ENCODE results near the gene OR10V1.

The OR10V1 gene

DNA sequence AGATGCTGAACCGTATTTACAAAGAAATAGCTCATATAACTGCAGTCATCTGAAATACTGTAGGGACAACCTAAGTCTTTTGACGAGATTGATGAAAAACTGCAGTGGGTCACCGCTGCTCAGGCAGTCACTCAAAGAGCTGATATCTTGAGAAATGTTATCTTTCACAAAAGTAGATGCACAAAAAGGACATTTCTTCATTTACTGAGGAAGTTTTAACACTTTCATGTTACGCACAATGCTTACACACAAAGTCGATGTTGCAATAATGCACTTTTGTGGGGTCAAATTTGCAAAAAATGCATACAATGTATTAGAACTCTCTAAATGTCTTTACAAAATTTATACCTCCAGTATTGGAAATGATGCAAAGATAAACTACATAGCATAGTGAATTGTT, 16.2 kb upstream of the OR10V1 start:
- no peak overlapping the region for H2AFZ ChIP-seq
- no peak overlapping the region for H3K9ac ChIP-seq
- no peak overlapping the region for H3K27ac ChIP-seq
- H3K79me2 ChIP-seq: no peaks in the 10 kb centered on the region
- no peaks in the 10 kb centered on the region for H3K27me3 ChIP-seq (ENCODE audit: control insufficient read depth, insufficient read depth, low read length)
- no peak overlapping the region for H3K4me3 ChIP-seq (ENCODE audit: low read depth, low read length)
- no peaks in the 10 kb centered on the region for H3K36me3 ChIP-seq (ENCODE audit: control insufficient read depth, insufficient read depth, low read length)
- no peaks in the 10 kb centered on the region for H3K4me1 ChIP-seq
- H3K9me3 ChIP-seq (ENCODE audit: control insufficient read depth, low read length): no peaks in the 10 kb centered on the region
- TF ChIP-seq, protein P1, sequence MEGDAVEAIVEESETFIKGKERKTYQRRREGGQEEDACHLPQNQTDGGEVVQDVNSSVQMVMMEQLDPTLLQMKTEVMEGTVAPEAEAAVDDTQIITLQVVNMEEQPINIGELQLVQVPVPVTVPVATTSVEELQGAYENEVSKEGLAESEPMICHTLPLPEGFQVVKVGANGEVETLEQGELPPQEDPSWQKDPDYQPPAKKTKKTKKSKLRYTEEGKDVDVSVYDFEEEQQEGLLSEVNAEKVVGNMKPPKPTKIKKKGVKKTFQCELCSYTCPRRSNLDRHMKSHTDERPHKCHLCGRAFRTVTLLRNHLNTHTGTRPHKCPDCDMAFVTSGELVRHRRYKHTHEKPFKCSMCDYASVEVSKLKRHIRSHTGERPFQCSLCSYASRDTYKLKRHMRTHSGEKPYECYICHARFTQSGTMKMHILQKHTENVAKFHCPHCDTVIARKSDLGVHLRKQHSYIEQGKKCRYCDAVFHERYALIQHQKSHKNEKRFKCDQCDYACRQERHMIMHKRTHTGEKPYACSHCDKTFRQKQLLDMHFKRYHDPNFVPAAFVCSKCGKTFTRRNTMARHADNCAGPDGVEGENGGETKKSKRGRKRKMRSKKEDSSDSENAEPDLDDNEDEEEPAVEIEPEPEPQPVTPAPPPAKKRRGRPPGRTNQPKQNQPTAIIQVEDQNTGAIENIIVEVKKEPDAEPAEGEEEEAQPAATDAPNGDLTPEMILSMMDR (IDR thresholded peaks at IDR 0.05): no peak
- no peak overlapping the region for H3K4me2 ChIP-seq (ENCODE audit: low read length)

DNA sequence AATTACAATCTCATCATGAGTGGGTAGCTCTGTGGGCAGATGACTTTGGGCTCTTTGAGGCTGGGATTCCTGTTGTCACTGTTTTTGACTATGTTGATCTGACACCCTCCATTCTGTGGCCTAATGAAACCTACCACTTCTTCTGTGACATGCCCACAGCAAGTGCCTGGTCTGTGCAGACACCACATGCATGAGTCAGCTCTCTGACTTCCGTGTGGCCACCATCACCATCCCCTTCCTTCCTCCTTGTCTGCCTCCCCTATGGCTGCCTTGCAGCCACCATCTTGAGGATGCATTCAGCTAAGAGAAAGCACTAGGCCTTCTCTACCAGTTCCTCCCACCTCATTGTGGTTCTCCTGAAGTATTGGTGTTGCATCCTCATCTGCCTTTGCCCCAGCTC, 15.3 kb upstream of the OR10V1 start:
- Histone ChIP-seq H2AFZ (no peak overlapping the region), H3K36me3 (ENCODE audit: control insufficient read depth, insufficient read depth, low read length) (no peaks in the 10 kb centered on the region), H3K27me3 (ENCODE audit: control insufficient read depth, insufficient read depth, low read length) (no peaks in the 10 kb centered on the region), H3K4me3 (ENCODE audit: low read depth, low read length) (no peak overlapping the region), H3K27ac (no peak overlapping the region), H3K9me3 (ENCODE audit: control insufficient read depth, low read length) (no peaks in the 10 kb centered on the region), H3K9ac (no peak overlapping the region), H3K79me2 (no peaks in the 10 kb centered on the region), H3K4me2 (ENCODE audit: low read length) (no peak overlapping the region), H3K4me1 (no peaks in the 10 kb centered on the region)
- TF ChIP-seq, protein P1 (IDR thresholded peaks at IDR 0.05): no peak

DNA sequence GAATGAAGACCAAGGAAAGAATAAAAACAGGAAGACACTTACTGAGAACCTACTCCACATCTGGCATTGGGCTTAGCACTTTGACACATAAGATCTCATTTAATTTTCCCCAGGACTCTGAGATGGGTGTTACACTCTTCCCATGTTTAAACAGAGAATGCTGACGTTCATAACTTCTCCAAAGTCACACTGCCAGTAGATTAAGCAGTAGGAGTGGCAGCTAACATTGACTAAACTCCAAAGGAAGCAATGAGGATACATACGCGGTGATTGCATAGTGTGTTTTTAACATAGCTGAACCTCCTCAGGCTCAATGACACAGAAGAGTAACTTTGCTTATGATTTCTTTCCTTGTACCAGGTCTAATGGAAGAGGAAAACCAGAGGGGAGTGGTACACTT, 14.5 kb upstream of the OR10V1 start:
- Histone ChIP-seq H3K79me2 (no peaks in the 10 kb centered on the region), H3K4me3 (ENCODE audit: low read depth, low read length) (no peak overlapping the region), H2AFZ (no peak overlapping the region), H3K4me1 (no peaks in the 10 kb centered on the region), H3K9me3 (ENCODE audit: control insufficient read depth, low read length) (no peaks in the 10 kb centered on the region), H3K36me3 (ENCODE audit: control insufficient read depth, insufficient read depth, low read length) (no peaks in the 10 kb centered on the region), H3K27ac (no peak overlapping the region), H3K9ac (no peak overlapping the region), H3K27me3 (ENCODE audit: control insufficient read depth, insufficient read depth, low read length) (no peaks in the 10 kb centered on the region), H3K4me2 (ENCODE audit: low read length) (no peak overlapping the region)
- TF ChIP-seq, protein P1 (IDR thresholded peaks at IDR 0.05): no peak

DNA sequence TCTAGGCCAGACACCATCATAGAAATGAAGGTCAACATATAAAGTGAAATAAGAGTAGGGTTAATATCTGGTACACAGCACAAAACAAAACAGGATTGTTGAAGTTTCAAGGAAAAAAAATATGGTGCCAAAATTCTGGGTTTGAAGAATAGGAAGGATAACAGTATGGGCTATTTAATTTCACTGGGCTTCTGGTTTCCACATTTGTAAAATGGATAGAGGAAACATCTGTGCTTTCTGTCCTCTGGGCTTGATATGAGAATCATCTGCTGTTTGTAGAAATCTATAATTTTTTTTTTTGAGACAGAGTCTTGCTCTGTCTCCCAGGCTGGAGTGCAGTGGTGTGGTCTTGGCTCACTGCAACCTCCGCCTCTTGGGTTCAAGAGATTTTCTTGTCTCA, 13.8 kb upstream of the OR10V1 start:
- Histone ChIP-seq H3K27me3 (ENCODE audit: control insufficient read depth, insufficient read depth, low read length) (no peaks in the 10 kb centered on the region), H3K4me1 (no peaks in the 10 kb centered on the region), H3K36me3 (ENCODE audit: control insufficient read depth, insufficient read depth, low read length) (no peaks in the 10 kb centered on the region), H3K9ac (no peak overlapping the region), H3K9me3 (ENCODE audit: control insufficient read depth, low read length) (no peaks in the 10 kb centered on the region), H3K27ac (no peak overlapping the region), H2AFZ (no peak overlapping the region), H3K79me2 (no peaks in the 10 kb centered on the region), H3K4me2 (ENCODE audit: low read length) (no peak overlapping the region), H3K4me3 (ENCODE audit: low read depth, low read length) (no peak overlapping the region)
- TF ChIP-seq, protein P1 (IDR thresholded peaks at IDR 0.05): no peak

DNA sequence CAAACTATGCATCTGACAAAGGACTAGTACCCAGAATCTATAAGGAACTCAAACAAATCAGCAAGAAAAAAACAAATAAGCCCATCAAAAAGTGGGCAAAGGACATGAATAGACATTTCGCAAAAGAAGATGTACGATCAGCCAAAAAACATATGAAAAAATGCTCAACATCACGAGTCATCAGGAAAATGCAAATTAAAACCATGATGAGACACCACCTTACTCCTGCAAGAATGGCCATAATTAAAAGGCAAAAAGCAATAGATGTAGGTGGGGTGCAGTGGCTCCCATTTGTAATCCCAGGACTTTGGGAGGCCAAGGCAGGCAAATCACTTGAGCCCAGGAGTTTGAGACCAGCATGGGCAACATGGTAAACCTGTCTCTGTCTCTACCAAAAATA, 10.4 kb upstream of the OR10V1 start:
- TF ChIP-seq, protein P1 (IDR thresholded peaks at IDR 0.05): no peak
- Histone ChIP-seq H3K27ac (no peak overlapping the region), H3K27me3 (ENCODE audit: control insufficient read depth, insufficient read depth, low read length) (no peaks in the 10 kb centered on the region), H3K79me2 (no peaks in the 10 kb centered on the region), H3K9ac (no peak overlapping the region), H3K4me3 (ENCODE audit: low read depth, low read length) (no peak overlapping the region), H2AFZ (no peak overlapping the region), H3K9me3 (ENCODE audit: control insufficient read depth, low read length) (no peaks in the 10 kb centered on the region), H3K4me1 (no peaks in the 10 kb centered on the region), H3K4me2 (ENCODE audit: low read length) (no peak overlapping the region), H3K36me3 (ENCODE audit: control insufficient read depth, insufficient read depth, low read length) (no peaks in the 10 kb centered on the region)

Measured in parathyroid adenoma (tissue), 2 donors.